H1 (cell line): ENCODE data around the gene ANKFY1. TPM values are rescaled to one million over a fixed set of nuclear protein-coding genes. Genes with fewer than 3 reads are reported as not detected.

ENCODE experiments used
- BRCA1 ChIP-seq: IDR thresholded peaks from 2 replicates; pipeline ENCODE4 v1.6.1; 2012; ENCODE audit warnings: low read depth, low read length, improper control_type of control experiment
- CEBPB ChIP-seq: IDR thresholded peaks from 2 replicates; pipeline ENCODE4 v1.6.1; 2012; ENCODE audit warnings: low read depth, low read length
- GTF2F1 ChIP-seq: IDR thresholded peaks from 2 replicates; pipeline ENCODE4 v1.6.1; 2012; ENCODE audit warnings: low read depth, low read length, improper control_type of control experiment, borderline replicate concordance
- RBBP5 ChIP-seq: IDR thresholded peaks from 2 replicates; pipeline ENCODE4 v1.7.1; 2012; ENCODE audit warnings: low read depth, mild to moderate bottlenecking, inconsistent platforms, low read length, moderate library complexity, borderline replicate concordance
- RFX5 ChIP-seq: IDR thresholded peaks from 2 replicates; pipeline ENCODE4 v1.6.1; 2011; ENCODE audit warnings: low read depth, low read length, improper control_type of control experiment, borderline replicate concordance
- RXRA ChIP-seq: IDR thresholded peaks from 2 replicates; pipeline ENCODE4 v1.6.1; 2011; ENCODE audit warnings: low read depth, mild to moderate bottlenecking, low read length, moderate library complexity; ENCODE audit not compliant: insufficient read depth
- SIRT6 ChIP-seq: IDR thresholded peaks from one replicate; pipeline ENCODE4 v1.7.1; 2012; ENCODE audit warnings: low read length, inconsistent platforms
- TCF12 ChIP-seq: IDR thresholded peaks from 2 replicates; pipeline ENCODE4 v1.6.1; 2011; ENCODE audit warnings: low read depth, mild to moderate bottlenecking, low read length
- TEAD4 ChIP-seq: IDR thresholded peaks from 2 replicates; pipeline ENCODE4 v1.6.1; 2012; ENCODE audit warnings: low read depth, low read length, inconsistent platforms, mixed read lengths
- polyA plus RNA-seq, 7 experiments: library from polyadenylated mRNA; depleted of rRNA in 3 of 7; stranded (reverse) in 5 of 7; unstranded in 2 of 7; fragments of >200 nt in 5 of 7; fragments of 200-250 nt in 2 of 7; gene quantifications; 1 replicate in 5 of 7; 2 replicates in 1 of 7; 4 replicates in 1 of 7; pipeline versions ENCODE4 v1.2.1 to v1.2.3, GENCODE V29; 2011 to 2013; ENCODE audit warnings: missing spikeins in 2 of 7, mixed read lengths in 2 of 7
- total RNA-seq: library from RNA; stranded (reverse); fragmentation: NEBNext Ultra II Directional; extraction: Animal tissue kit (Norgen Biotek cat#: 25700); gene quantifications from 2 replicates; pipeline ENCODE4 v1.2.1, GENCODE V29; 2021
- TF ChIP-seq, protein P1 (sequence below), 3 experiments: IDR thresholded peaks; 1 replicate in 2 of 3; 2 replicates in 1 of 3; pipeline versions ENCODE4 v1.5.1 to v1.6.1; 2011; ENCODE audit warnings: low read length in 3 of 3, mild to moderate bottlenecking in 3 of 3, inconsistent platforms in 2 of 3, low read depth in 1 of 3, moderate library complexity in 1 of 3; ENCODE audit not compliant: insufficient read depth in 1 of 3; ENCODE audit errors: control extremely low read depth in 1 of 3
- TF ChIP-seq, protein P2 (sequence below): IDR thresholded peaks from 2 replicates; pipeline ENCODE4 v1.6.1; 2012; ENCODE audit warnings: inconsistent platforms

The ANKFY1 gene
- total and polyA plus RNA-seq, 2 of the 8 experiments (the other 6 are each of a cell fraction or from before 2014, with no cell fraction given) = 28.3 to 45.3 TPM

DNA sequence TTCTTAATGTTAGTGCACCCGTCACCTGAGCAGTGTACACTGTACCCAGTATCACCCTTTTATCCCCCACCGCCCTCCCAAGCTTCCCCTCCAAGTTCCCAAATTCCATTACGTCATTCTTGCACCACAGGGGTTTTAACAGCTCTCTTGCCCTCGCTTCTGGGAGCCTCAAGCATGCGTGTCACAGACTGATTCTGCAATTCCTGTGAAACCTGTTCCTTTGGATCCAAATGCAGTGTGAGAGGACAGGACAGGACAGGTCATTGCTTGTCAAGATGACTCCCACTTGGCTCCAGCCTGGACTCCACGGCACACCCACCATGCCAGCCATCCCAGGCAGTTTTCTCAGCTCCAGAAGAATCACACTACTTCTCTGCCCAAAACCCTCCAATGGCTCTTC is 76.7 kb downstream of the ANKFY1 start (continued):
- no peak for TF ChIP-seq SIRT6
- TF ChIP-seq CEBPB = peak; percentile 30; the same call in 1 of the 2 replicates
- no peak for TF ChIP-seq RXRA
- TF ChIP-seq, protein P1, sequence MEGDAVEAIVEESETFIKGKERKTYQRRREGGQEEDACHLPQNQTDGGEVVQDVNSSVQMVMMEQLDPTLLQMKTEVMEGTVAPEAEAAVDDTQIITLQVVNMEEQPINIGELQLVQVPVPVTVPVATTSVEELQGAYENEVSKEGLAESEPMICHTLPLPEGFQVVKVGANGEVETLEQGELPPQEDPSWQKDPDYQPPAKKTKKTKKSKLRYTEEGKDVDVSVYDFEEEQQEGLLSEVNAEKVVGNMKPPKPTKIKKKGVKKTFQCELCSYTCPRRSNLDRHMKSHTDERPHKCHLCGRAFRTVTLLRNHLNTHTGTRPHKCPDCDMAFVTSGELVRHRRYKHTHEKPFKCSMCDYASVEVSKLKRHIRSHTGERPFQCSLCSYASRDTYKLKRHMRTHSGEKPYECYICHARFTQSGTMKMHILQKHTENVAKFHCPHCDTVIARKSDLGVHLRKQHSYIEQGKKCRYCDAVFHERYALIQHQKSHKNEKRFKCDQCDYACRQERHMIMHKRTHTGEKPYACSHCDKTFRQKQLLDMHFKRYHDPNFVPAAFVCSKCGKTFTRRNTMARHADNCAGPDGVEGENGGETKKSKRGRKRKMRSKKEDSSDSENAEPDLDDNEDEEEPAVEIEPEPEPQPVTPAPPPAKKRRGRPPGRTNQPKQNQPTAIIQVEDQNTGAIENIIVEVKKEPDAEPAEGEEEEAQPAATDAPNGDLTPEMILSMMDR (IDR thresholded peaks at IDR 0.05; ENCODE audit: control extremely low read depth in 1 of 3, insufficient read depth in 1 of 3, low read depth in 1 of 3, low read length in 3 of 3) = no peak
- no peak for TF ChIP-seq RFX5
- TF ChIP-seq TEAD4 = 0 out of 2 replicates have a peak, but pooled peaks have one; percentile 5
- TF ChIP-seq, protein P2, sequence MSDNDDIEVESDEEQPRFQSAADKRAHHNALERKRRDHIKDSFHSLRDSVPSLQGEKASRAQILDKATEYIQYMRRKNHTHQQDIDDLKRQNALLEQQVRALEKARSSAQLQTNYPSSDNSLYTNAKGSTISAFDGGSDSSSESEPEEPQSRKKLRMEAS = peak; percentile 31; the same call in 1 of the 2 replicates
- no peak for TF ChIP-seq TCF12
- no peak for TF ChIP-seq RBBP5
- TF ChIP-seq GTF2F1 = no peak
- TF ChIP-seq BRCA1 = no peak
